Measurements from ENCODE around the gene TDRD15.
"Not testable (repeated sequence)": the region's sequence is repeated elsewhere in the genome, so short reads cannot be mapped to it uniquely, and the experiment has no call there.

TDRD15 gene

DNA sequence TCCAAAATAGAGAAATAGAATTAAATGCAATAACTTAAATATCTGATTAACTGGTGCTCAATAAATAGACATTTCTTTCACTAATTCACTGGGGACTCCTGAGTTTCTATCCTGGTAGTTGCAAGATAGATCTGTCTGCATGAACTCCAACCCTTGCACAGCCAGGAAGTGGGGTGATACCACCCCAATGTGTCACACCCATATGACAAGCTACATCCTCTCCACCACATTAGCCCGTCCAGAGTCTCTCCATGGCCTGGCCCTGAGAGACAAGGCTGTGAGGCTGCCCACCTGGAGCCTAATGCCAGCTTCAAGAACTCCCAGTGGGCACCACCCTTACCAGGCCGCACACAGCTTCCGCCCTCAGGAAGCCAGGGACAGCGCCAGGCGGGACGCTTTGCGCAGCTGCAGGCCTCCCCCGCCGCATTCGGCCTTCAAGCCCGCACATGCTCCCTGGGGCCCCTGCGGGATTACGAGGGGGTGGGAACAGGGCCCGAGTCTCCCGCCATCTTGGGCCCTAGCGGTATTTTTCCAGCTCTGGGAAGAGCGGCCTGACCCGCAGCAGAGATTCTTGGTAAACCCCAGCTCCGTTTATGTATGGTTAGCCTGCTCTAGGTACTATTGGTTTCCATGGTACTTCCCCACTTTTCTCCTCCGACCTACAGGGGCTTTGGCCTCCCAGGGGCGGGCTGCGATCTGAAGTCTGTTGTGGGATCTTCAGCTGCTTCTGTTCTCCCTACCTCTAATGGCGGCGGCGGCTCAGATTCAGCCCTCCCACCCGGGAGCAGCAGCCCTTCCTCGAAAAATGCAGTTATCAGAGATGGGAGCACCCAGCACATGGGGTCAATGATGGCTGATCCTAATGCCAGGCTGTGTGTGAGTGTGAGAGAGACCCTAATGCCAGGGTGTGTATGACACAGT, at the start of gene TDRD15:
TSS of gene TDRD15 (plus strand) at position 496 of the 921 bp plus-strand sequence. CDS start 13,500 bp downstream, outside the sequence.
- no peak for DNase-seq (ENCODE audit: low read depth)

DNA sequence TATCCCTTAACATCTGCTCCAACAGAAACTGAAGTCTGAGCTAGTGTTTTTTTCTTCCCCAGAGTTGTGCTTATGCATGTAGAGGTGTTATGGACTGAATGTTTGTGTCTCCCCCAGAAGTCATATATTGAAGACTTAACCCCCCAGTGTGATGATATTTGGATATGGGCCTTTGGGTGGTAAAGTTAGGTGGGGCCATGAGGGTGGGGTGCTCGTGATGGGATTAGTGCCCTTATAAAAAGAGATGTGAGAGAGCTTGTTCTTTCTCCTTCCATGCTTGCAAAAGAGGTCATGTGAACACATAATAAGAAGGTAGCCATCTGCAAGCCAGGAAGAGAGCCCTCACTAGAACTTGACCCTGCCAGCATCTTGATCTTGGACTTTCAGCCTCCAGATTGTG, 45.5 kb upstream of the TDRD15 start:
- DNase-seq (ENCODE audit: low read depth), result no peak

DNA sequence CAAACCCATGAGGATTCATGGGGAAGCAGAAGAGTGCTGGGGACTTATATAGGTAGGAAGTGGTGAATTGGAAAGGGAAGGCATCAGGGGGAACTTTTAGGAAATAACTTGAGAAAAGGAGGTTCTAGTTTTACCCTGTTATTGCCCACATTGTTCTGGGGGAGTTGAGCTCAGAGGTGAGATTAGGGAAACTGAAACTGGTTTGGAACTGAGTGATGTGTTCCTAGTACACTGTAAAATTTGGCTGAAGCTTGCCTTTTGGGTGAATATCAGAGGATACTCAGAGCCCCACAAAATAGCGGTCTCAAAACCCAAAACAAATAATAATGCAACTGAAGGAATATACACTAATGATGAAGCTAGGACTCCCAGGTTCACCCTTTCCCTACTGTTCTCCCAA, 40.3 kb upstream of the TDRD15 start:
- no peak for DNase-seq (ENCODE audit: low read depth)

DNA sequence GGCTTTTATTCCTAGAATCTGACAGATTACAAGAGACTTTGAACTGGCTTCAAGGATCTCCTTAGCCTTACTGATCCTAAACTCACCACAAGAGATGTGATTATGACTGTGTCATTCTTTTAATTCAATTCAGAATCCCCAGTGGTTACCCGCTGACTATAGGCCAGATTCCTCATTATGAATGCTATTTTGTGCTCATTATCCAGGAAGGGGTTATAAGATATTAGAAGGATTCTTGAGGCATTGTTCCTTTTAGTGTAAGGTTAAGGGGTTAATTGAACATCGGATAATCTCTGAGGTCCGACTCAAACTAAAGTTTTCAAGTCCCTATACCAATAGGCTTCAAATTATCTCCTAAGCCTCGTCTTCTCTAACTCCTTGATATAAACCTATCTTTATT, 39.4 kb upstream of the TDRD15 start:
- no peak for DNase-seq (ENCODE audit: low read depth)

DNA sequence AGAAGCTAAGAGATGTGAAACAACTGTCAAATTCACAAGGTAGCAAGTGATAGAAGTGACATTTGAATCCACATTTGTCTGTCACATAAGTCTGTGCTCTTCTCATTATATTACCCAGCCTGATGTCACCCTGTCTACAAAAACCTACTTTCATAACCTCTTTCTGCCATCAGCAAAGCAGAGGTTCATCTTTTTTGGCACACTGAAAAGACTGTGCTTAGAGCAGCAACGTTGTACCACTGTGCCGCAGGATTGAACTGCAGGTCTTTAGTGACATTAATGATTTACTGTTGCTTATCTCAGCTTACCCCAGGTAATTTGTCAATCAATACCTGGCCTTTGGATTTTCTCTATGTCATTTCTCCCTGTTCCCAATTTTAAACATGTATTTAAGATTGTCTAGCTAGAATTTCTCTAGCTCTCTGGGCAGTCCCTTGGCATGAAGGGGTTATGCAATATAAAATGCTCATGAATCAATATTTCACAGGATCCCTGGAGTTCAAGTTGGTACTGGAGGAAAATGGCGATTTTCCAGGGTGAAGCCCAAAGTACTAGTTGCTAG, 31.4 kb upstream of the TDRD15 start:
- no peak for DNase-seq (ENCODE audit: low read depth)

DNA sequence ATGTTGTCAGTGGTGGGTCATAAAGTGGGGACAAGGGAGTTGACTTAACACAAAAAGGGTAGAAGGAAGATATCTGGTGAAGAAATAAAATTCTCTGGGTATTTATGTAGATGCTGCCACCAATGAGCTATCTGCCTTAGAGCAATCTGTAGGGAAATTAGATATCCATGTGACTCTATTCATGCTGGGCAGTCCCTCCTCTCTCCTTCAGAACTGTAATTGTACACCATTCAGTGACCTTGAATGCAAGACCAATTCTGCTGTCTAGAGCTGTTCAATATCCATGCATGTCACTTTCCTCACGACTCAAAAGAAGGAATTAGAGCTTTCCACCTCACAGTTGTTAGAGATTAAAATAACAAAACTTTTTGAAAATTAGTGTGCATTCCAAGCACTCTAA, 28.6 kb upstream of the TDRD15 start:
- DNase-seq (ENCODE audit: low read depth), result no peak

DNA sequence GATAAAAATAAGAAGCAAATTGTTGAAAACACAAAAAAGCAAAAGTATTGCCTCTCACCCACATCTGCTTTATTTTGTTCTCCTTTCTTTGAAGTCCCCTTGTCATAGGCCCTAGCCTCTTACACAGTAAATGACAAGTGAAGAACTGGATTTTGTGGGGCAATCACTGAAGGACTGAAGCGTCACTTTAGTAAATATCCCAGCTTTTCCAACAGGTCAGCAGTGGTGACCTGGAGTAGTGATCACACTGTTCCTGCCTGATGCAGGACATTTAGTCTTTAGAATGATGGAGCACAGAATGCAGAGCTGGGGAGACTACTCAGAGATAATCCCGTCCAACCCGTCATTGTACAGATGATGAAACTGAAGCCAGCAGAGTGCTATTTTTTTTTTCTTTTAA, 28.1 kb upstream of the TDRD15 start:
- DNase-seq (ENCODE audit: low read depth), result no peak

DNA sequence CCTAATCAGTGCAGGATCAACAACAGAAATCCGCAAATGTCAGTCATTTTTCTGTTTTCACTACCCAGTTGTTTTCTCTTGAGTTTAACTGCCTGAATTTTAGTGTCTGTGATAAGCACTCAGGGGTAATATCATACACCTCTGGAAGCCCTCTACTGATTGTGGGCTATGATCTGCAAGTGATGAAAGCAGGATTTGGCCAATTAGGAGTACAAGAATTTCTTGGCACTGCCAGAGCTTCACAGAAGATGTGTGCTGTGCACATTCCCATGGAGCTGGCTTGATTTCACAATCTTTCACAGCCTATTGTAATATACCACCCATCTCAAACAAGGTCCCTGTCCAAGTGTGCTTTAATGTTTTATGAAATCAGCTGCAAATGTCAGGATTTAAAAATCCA, 27.3 kb upstream of the TDRD15 start:
- no peak for DNase-seq (ENCODE audit: low read depth)

DNA sequence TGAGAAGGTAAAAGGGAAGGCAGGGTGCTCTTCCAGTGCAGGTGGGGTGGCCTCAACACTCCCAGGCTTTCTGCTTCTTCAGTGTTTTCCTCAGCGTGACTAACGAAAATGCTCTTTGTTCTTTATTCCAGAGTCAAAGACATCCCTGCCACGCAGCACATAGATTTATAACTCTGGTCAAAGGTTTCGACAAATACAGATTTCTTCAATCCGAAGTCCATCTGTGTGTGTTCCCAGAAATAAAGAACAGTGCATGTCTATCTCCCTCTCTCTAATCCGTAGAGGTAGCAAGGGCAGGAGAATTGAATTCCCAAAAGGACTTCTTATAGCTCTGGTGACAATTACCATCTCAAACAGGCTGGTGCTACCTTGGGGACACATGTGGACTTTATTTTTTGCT, 26.4 kb upstream of the TDRD15 start:
- no peak for DNase-seq (ENCODE audit: low read depth)

DNA sequence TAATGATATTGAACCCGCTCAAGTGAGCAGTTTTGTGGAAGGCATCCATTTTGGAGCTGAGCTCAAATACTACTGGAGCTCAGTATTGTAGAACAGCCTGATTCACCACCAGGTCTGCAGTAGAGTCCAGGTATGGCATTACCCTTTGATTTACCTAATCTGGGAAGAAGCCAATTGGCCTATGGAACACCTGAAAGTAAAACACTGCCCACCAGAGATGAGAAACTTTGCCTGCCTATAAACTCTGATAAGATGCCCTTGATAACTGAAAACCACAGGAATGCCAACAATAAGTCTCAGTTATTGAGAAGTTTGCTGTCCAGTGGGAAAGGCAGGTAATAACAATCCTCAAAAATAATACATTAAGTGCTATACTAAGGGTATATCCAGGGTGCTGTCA, 25.5 kb upstream of the TDRD15 start:
- DNase-seq (ENCODE audit: low read depth), result no peak

DNA sequence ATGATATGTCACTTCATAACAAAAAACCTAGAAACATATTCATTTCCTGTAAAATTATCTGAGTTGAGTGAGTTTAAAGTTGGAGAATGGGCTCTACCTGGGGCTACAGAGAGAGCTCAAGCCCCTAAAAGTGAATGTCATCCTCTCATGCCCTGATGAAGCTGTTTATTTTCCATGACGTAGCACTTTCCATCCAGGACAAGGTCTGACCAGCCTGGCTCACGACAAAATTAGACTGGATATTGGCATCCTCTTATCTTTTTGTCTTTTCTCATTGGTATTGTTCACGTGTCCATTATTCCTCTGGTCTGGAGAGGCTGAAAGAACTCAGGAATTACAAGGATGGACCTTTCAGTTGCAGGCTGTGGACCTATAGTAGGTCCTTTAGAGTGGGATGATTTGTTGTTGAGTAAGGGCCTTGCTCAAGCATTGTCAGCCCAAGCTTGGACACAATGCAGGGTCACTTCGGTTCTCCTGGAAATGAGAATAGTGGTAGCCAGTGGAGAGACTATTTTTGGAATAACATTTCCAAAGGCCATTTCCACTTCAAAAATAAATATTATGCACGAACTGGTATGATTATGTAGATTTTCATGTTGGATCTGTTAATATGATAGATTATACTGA, 24.4 kb upstream of the TDRD15 start:
- no peak for DNase-seq (ENCODE audit: low read depth)

DNA sequence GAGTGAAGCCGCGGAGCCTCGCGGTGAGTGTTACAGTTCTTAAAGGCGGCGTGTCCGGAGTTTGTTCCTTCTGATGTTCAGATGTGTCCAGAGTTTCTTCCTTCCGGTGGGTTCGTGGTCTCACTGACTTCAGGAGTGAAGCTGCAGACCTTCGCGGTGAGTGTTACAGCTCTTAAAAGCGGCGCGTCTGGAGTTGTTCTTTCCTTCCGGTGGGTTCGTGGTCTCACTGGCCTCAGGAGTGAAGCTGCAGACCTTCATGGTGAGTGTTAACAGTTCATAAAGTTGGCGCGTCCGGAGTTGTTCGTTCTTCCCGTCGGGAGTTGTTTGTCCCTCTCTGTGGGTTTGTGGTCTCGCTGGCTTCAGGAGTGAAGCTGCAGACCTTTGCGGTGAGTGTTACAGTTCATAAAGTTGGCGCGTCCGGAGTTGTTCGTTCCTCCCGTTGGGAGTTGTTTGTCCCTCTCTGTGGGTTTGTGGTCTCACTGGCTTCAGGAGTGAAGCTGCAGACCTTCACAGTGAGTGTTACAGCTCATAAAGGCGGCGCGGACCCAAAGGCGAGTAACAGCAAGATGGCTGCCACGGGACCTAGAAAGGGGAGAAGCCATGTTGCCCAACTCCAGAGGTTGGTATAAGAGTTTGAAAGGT, 22.1 kb upstream of the TDRD15 start:
- DNase-seq (ENCODE audit: low read depth), result not testable (repeated sequence)

DNA sequence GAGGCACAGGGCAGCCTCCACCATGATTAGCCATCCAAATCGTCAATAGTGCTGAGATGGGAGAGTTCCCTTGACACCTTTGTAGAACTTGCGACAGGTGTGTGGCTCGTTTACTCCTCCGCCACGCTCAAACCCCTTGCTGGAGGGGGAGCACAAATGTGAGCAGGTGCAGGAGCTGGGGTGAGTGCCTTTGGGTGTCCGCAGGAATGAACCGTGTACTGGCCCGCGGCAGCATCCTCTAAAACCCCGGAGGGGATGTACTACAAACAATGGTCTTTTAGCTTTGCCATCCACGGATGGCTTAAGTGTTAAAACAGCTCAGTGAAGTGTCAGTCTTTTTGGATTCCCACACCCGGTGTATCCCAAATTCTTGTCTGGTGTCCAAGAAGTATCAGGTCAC, 21.4 kb upstream of the TDRD15 start:
- no peak for DNase-seq (ENCODE audit: low read depth)

DNA sequence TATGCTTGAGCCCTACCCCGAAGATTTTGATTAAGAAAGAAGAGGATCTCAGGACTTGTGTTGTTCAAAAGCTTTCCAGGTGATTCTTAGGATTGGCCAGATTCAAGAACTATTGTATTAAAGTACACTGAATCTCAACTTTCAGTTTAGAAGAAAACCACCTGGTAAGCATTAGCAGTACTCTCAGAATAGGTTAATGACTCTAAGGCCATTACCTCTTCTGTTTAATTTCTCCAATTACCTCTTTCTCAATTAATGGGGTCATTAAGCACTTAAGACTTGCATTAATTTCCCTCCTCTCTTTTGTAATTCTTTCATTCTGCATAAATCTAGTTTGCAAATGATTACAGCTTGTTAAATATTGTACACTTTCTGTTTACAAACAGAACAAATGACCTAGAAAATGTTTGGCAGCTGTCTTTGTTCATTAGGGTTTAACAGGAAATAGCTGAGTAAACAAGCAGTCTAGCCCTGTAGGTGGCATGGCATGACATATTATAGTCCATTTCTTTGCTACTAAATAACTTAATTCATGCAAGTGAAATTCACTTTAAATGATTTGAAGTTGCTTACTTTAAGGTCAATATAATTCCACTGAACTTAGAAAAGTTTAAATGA, 20.4 kb upstream of the TDRD15 start:
- no peak for DNase-seq (ENCODE audit: low read depth)

DNA sequence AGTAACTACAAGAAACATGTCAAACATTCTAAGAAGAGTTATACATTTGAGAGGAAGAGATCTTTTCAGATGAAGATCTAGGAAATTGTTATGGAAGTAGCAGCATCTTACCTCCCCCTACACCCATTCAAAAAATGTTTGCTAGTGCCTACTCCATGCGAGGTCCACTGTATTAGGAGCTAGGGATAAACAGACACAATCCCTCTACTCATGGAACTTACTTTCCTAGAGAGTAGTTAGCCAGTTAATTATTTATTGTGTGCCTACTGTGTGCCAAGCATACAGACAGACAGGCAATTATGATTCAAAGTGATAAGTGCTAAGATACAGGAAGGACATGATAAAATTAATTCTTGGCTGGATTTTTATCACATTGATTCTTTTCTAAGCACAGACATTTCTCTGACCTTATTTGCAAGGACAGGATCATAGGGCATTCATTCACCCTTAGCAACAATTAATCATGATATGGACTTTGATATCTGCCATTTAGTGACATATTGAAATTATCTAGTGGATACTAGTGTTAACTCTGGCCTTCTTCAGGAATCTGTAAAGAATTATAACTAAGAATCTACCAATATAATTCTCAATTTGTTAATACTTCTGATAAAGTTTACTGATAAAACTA, 19.6 kb upstream of the TDRD15 start:
- DNase-seq (ENCODE audit: low read depth), result no peak

DNA sequence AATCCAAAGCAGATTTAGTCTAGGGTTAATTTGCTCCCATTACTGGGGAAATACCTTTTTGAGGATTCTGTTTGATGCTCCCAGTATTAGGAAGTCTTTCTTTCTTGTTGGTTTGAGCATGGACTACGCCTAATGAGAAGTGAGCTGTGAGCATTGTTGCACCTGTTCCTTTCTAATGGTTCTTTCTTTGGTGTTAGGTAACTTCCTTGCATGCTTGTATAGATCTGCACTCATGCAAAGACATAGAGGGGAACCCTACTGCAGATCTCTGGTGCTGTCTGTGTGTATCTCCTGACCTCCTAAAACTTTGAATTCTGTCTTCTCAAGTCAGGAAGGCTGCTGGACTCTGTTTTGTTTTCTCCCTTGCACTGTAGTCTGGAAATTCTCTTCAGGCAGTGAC, 12.8 kb upstream of the TDRD15 start:
- DNase-seq (ENCODE audit: low read depth), result no peak

DNA sequence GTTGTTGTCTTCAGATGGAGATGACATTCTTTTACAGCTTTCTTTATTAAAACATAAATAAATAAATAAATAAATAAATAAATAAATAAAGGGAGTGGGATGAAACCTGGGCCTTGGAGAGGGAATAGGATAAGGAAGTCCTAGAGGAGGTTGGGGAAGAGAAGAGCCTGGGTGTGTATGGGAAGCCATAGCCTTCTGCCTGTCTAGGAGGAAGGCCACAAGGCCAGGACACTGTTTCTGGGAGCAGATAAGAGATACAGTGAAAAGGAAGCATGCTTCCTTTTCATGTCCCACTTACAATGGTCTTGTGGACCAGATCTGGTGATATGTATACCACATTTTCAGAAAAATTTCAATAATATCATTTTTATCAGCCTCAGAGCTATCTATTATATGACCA, 6.1 kb upstream of the TDRD15 start:
- no peak for DNase-seq (ENCODE audit: low read depth)

DNA sequence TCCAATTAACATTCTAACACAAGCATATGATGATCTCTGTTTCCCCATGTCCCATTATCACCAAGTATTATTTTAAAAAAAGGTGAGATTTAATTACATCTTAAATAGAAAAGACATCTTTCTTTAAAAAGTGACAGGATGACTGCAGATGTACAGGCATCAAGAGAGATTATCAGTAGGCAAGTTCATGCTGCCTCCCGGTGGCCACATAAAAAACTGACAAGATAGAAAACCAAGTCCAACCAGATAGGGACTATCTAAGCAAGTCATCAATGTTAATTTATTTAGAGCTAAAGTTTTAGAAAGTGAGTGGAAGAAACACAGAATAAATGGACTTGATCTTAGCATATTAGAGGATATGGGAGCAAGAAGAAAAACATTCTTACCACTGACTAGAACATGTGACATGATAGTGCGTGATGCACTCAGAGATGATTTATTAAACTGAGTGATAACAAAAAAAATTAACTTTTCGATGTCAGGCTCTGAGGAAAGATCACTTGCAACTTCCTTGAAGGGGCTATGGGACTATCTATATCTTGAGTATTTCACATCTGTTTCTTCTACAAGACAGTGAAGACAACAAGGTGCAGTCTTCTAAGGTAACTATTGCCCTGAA, 5.4 kb upstream of the TDRD15 start:
- no peak for DNase-seq (ENCODE audit: low read depth)

DNA sequence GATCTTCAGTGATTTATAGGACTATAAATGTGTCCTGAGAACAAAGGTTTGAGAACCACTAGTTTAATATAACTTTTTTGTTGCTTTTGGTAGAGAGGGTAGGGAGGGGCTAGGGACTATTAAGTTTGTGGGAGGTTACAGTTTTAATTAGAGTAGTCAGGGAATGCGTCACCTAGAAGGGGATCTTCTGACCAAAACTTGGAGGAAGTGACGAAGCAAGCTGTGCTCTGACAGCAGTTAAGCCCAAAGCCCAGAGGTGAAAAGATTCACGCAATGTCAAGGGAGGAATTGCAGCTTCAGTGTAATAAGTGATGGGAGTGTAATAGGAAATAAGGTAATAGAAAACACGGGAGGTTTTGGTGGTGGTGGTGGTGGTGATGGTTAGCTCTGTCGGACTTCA, 8.1 kb downstream of the TDRD15 start:
- DNase-seq (ENCODE audit: low read depth), result no peak

DNA sequence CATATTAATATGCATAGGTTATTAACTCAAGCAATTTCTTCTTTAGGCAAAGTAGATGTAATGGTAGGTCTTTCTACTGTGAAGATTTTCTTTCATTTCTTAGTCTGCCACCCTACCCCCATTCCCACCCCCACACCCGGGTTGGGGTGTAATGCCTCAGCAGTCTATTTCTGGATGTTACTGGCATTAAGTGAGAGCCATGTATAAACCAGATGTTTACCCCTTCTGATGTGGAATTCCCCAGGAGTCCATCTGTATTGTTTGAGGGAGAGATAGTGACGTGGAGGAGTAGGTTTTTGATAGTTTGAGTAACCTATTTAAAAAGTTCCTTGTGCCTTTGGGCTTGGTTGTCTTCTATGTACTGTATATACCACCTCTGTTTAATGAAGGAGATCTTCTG, 11.8 kb downstream of the TDRD15 start:
- no peak for DNase-seq (ENCODE audit: low read depth)

DNA sequence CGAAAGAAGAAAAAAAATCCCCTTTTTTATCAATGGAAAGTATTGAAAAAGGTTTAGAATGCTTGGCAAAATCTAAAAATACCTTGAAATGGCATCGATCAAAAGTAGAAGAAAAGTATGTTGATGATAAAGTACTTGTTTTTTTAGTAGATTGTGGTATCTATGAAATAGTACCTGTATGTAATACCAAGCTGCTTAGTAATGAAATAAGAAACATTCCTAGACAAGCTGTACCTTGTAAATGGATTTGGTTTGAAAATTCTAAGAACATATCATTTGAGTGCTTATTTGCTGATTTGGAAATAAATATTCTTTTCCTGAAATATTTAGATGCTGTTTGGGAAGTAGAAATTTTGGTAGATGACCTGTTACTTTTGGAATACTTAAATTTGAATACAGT, 18.4 kb downstream of the TDRD15 start:
- DNase-seq (ENCODE audit: low read depth), result no peak
